Tibial artery (tissue), 4 donors: Measurements from ENCODE around the gene TMPRSS7.
A peak's percentile ranks its signal among the peaks of the same experiment; 100 is the strongest.

Experiments
- DNase-seq, 2 donors: peaks; one replicate each; pipeline ENCODE4 v3.0.0-alpha.2; 2019
- H3K27ac ChIP-seq, 2 donors: fragments of 200-600 bp; sonication (generic) in 1 of 2; 1 replicate in 1 of 2; 2 replicates in 1 of 2; pipeline ENCODE4 v1.5.1; 2018 to 2019; ENCODE audit warnings: mild to moderate bottlenecking in 1 of 2
- H3K27me3 ChIP-seq, 2 donors: fragments of 200-600 bp; sonication (generic) in 1 of 2; one replicate each; pipeline versions ENCODE4 v1.5.1 to v1.6.0; 2016 to 2019
- H3K36me3 ChIP-seq, 3 donors: fragments of 200-600 bp; sonication (generic) in 2 of 3; one replicate each; pipeline ENCODE4 v1.5.1; 2016 to 2019; ENCODE audit warnings: mild to moderate bottlenecking in 2 of 3
- H3K4me1 ChIP-seq, 4 donors: fragments of 200-600 bp; sonication (generic) in 2 of 4; 1 replicate in 3 of 4; 2 replicates in 1 of 4; pipeline ENCODE4 v1.5.1; 2016 to 2019
- H3K4me3 ChIP-seq, 2 donors: fragments of 200-600 bp; sonication (generic) in 1 of 2; 1 replicate in 1 of 2; 2 replicates in 1 of 2; pipeline ENCODE4 v1.5.1; 2018 to 2019; ENCODE audit warnings: mild to moderate bottlenecking in 2 of 2
- H3K9me3 ChIP-seq, 3 donors: fragments of 200-600 bp; sonication (generic) in 1 of 3; one replicate each; pipeline ENCODE4 v1.5.1; 2016 to 2019
- intact Hi-C: fragments of 100-400 bp; cut with DNase I; formaldehyde crosslinking; loops from one replicate; pipeline ENCODE4 v1.15.0; 2023; ENCODE audit warnings: low total_unique reads
- TF ChIP-seq, protein P1 (sequence below), 2 experiments: fragments of 200-600 bp in 1 of 2; fragments of 450-650 bp in 1 of 2; IDR thresholded peaks; one replicate each; pipeline ENCODE4 v1.5.1; 2017 to 2019; ENCODE audit warnings: antibody characterized with exemption in 2 of 2, mild to moderate bottlenecking in 1 of 2, moderate library complexity in 1 of 2

TMPRSS7 gene

GRCh38 chr3:112086076-112086854, 51.7 kb downstream of the TMPRSS7 start, which contains the start of gene C3orf52:
C3orf52 (plus strand) TSS chr3:112086389; CDS start chr3:112086408, 19 bp downstream.
- H3K27ac ChIP-seq, result peak within 1 kb of the TSS; percentile 39 to 48
- no peaks in the 10 kb centered on the region for H3K27me3 ChIP-seq
- no peaks in the 10 kb centered on the region for H3K36me3 ChIP-seq
- no peaks in the 10 kb centered on the region for H3K9me3 ChIP-seq
- H3K4me3 ChIP-seq, result peak within 1 kb of the TSS; percentile 50 to 70
- peaks cover 0 to 21% (median 15%) of the 10 kb centered on the region in 4 donors for H3K4me1 ChIP-seq
- TF ChIP-seq, protein P1, sequence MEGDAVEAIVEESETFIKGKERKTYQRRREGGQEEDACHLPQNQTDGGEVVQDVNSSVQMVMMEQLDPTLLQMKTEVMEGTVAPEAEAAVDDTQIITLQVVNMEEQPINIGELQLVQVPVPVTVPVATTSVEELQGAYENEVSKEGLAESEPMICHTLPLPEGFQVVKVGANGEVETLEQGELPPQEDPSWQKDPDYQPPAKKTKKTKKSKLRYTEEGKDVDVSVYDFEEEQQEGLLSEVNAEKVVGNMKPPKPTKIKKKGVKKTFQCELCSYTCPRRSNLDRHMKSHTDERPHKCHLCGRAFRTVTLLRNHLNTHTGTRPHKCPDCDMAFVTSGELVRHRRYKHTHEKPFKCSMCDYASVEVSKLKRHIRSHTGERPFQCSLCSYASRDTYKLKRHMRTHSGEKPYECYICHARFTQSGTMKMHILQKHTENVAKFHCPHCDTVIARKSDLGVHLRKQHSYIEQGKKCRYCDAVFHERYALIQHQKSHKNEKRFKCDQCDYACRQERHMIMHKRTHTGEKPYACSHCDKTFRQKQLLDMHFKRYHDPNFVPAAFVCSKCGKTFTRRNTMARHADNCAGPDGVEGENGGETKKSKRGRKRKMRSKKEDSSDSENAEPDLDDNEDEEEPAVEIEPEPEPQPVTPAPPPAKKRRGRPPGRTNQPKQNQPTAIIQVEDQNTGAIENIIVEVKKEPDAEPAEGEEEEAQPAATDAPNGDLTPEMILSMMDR (IDR thresholded peaks at IDR 0.05), result no peak
- intact Hi-C loops, result no loop called here
- peak; percentile 80 to 90 for DNase-seq

DNA sequence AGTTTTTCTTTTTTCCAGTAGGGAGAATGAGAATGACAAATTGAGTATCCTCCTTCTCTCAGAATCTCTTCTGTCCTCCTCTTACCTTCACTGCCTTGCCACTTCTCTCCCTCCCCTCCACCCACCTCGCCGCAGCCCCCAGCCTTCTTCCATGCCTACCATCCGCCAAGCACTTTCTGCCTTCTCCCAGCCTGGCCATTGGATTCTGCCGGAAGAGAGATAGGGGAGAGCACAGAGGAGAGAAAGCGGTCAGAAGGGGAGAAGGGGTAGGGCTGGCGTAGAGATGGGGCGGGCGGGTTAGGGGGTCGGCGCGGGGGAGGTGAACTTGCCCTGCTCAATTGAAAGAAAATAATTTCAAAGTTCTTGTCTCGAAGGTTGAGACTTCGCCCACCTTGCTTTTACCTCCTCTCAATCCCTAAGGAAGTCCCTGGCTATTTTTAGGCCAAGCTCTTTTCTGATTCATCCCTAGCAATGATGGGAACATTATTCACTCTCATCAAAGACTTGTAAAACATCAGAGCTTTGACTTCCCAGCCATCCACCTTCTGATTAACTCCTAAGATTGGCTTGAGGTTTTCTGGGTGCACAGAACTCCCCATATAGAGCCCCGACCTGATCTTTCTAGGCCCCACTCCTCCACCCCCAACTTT, 52.5 kb downstream of the TMPRSS7 start:
- DNase-seq, result no peak
- intact Hi-C loops, result no loop called here
- Histone ChIP-seq H3K27ac (peak overlapping the region; percentile 39 to 48), H3K4me3 (peak overlapping the region; percentile 50 to 70), H3K27me3 (no peaks in the 10 kb centered on the region), H3K4me1 (peaks cover 0 to 21% (median 15%) of the 10 kb centered on the region in 4 donors), H3K36me3 (no peaks in the 10 kb centered on the region), H3K9me3 (no peaks in the 10 kb centered on the region)
- TF ChIP-seq, protein P1 (IDR thresholded peaks at IDR 0.05), result no peak

GRCh38 chr3:112087746-112088145, 53.2 kb downstream of the TMPRSS7 start:
- intact Hi-C loops, result no loop called here
- Histone ChIP-seq H3K9me3 (no peaks in the 10 kb centered on the region), H3K27ac (no peak overlapping the region), H3K27me3 (no peaks in the 10 kb centered on the region), H3K4me3 (no peak overlapping the region), H3K36me3 (no peaks in the 10 kb centered on the region), H3K4me1 (peaks cover 0 to 22% (median 16%) of the 10 kb centered on the region in 4 donors)
- TF ChIP-seq, protein P1 (IDR thresholded peaks at IDR 0.05), result no peak
- no peak for DNase-seq

- H3K9me3 ChIP-seq, result no peaks in the 10 kb centered on the region
- intact Hi-C loops, result no loop called here
- peaks cover 0 to 28% (median 16%) of the 10 kb centered on the region in 4 donors for H3K4me1 ChIP-seq
- H3K4me3 ChIP-seq, result no peak overlapping the region
- no peaks in the 10 kb centered on the region for H3K27me3 ChIP-seq
- no peaks in the 10 kb centered on the region for H3K36me3 ChIP-seq
- H3K27ac ChIP-seq, result no peak overlapping the region
- TF ChIP-seq, protein P1 (IDR thresholded peaks at IDR 0.05), result no peak
- DNase-seq, result no peak
These were observed 54.4 kb downstream of the TMPRSS7 start for GRCh38 chr3:112088944-112089343.

DNA sequence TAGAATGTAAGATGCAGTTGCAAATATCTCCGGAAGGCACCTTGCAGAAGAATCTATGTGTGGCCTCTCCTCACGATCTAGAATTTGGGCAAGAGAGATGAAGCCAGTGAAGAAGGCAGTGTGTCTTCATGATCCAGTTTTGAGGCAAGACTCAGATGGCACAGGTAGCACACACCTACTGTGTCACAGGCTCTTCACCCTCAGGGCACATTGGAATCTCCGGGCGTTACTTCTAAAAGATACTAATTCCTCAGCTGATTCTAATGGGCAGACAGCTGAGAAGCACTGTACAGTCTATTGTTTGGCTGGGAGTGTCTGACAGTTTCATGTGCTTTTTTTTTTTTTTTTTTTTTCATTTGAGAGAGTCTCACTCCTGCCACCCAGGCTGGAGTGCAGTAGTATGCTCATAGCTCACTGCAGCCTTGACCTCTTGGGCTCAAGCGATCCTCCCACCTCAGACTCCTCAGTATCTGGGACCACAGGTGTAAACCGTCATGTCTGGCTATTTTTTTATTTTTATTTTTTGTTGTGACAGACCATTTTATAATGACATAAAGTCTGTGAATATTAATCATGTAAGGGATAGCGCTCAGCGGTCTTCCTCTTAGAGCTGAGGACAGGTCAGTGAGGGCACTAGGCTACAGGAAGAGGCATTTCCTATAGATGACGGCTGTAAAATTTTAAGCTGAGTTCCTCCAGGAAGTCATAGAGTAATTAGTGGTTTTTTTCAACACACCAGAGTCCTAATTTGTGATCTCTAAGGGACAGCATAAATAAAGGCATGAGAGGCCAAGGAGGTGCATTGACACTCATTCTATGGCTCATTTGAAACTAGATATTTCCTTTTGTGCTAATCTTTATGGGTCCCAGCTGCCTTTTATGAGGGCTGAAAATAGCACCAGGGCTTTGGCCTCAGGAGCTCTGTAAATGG, 55.7 kb downstream of the TMPRSS7 start:
- Histone ChIP-seq H3K4me3 (no peak overlapping the region), H3K36me3 (no peaks in the 10 kb centered on the region), H3K9me3 (no peaks in the 10 kb centered on the region), H3K4me1 (peaks cover 0 to 28% (median 16%) of the 10 kb centered on the region in 4 donors), H3K27ac (no peak overlapping the region), H3K27me3 (no peaks in the 10 kb centered on the region)
- intact Hi-C loops, result no loop called here
- TF ChIP-seq, protein P1 (IDR thresholded peaks at IDR 0.05), result no peak
- no peak for DNase-seq
